Pancreas (tissue), 10 donors: ENCODE data around the gene FGF8. TPM values are rescaled to one million over a fixed set of nuclear protein-coding genes. Genes with fewer than 3 reads are reported as not detected.

ENCODE experiments used
- ATAC-seq, 4 donors: fragments of 200-7000 bp; cut with Tn5 transposase; one replicate each; pipeline versions ENCODE4 v1.8.0 to v1.9.1; 2020; ENCODE audit warnings: mild to moderate bottlenecking in 4 of 4, moderate library complexity in 4 of 4
- DNase-seq, 6 donors: peaks; one replicate each; pipeline ENCODE4 v3.0.0-alpha.2; 2020
- FAIRE-seq: peaks from 2 replicates; lab custom pipeline; 2012; peaks lifted over from hg19 to GRCh38; lab: Jason Lieb, UNC
- H3K27ac ChIP-seq, 4 donors: fragments of 200-600 bp; sonication (generic); 1 replicate in 3 of 4; 2 replicates in 1 of 4; pipeline versions ENCODE4 v1.5.0 to v1.8.0; 2020
- H3K27me3 ChIP-seq, 4 donors: fragments of 200-600 bp; one replicate each; pipeline ENCODE4 v1.8.0; 2021
- H3K36me3 ChIP-seq, 3 donors: fragments of 200-600 bp; sonication (generic) in 1 of 3; one replicate each; pipeline versions ENCODE4 v1.5.0 to v1.8.0; 2020 to 2021
- H3K4me1 ChIP-seq, 3 donors: fragments of 200-600 bp; one replicate each; pipeline ENCODE4 v1.8.0; 2021
- H3K4me3 ChIP-seq, 4 donors: fragments of 200-600 bp; sonication (generic) in 2 of 4; one replicate each; pipeline versions ENCODE4 v1.5.0 to v1.8.0; 2020 to 2021
- H3K9me3 ChIP-seq, 4 donors: fragments of 200-600 bp; one replicate each; pipeline ENCODE4 v1.8.0; 2021
- CTCF ChIP-seq, 4 donors: fragments of 200-600 bp; sonication (generic) in 3 of 4; IDR thresholded peaks; one replicate each; pipeline versions ENCODE4 v1.5.0 to v1.8.0; 2021; ENCODE audit warnings: antibody characterized with exemption in 4 of 4
- WGBS, 2 donors: extraction: QIAGEN DNeasy Blood & Tissue Kit; methylation state at CpG; one replicate each; pipeline ENCODE4 v1.1.7; 2013; 5-methylcytosine and 5-hydroxymethylcytosine counted together
- intact Hi-C, 3 donors: fragments of 100-400 bp; cut with DNase I; formaldehyde crosslinking; loops; one replicate each; pipeline versions ENCODE4 v1.11.1 to v1.14.2; 2022
- polyA plus RNA-seq, 2 donors: library from polyadenylated mRNA; stranded (reverse); fragments of 200-250 nt; gene quantifications; one replicate each; pipeline ENCODE4 v1.2.3, GENCODE V29; 2013
- total RNA-seq, 6 donors: library from RNA; stranded (reverse); fragmentation: NEBNext Ultra II Directional in 4 of 6; extraction: Animal tissue kit (Norgen Biotek cat#: 25700) in 4 of 6; gene quantifications; one replicate each; pipeline versions ENCODE4 v1.2.1 to v1.2.4, GENCODE V29; 2021 to 2023
- donor health status: healthy with polysubstance abuse.
- donor health status: DM: no; HTN: no; CAD: no; lungs with moderate emphysema.
- donor health status: DM: no; HTN: no; CAD: no.
- donor health status: control.
- donor health status: control.
- donor health status: Bipolar disorder and iron deficiency.
- donor health status: DM: yes; HTN: yes; CAD: no.
- donor health status: DM: no; HTN: no; CAD: no.
- donor health status: DM: no; HTN: no; CAD: no.
- donor health status: DM: yes; HTN: yes; CAD: no.

FGF8 gene
- total and polyA plus RNA-seq, 8 donors = not detected

DNA sequence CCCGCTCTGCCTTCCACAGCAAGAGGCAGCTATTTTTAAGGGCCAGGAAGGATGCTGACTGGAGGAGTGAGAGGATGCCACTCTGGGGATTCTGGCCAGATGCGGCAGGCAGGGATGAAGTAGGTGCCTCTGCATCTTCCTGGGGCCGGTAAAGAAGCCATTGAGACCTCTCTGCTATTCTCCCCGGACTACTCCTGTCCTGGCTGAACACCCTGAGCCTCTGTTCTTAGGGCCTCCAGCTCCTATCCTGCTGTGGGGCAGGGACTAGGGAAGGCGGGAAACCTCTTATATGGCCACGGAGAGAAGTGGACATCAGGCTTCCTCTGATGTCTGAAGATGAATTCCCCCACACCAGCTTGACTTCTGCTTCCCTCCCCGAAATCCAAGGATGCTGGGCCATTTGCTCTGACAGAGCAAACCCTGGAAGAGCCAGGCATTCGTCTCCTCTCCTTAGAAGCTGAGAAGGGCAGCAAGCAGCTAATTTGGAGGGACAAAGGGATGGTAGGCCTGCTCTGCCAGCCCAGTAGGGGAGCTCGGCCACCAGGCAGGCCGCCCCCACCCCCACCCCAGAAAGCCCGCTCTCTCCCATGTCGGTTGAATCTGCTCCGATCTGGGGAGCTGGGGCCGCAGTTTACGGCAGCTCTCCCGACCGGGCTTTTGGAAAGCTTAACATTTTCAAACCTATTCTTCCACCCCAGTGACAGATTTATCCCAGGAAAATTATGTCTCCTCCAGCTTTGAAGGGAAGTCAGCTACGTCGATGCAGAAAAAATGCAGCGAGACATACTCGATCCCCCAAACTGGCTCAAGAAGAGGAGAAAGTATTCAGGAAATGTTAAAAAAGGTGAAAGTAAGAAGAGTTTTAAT is 2.8 kb downstream of the FGF8 start:
- no peak overlapping the region for H3K27ac ChIP-seq
- DNase-seq (no peak), ATAC-seq (no peak), FAIRE-seq (no peak)
- peaks cover 0 to 10% (median 5%) of the 10 kb centered on the region in 3 donors for H3K4me1 ChIP-seq
- no peaks in the 10 kb centered on the region for H3K9me3 ChIP-seq
- WGBS, 2 donors = 34 to 35% methylated on average over 21 of the region's 21 CpGs
- no peaks in the 10 kb centered on the region for H3K36me3 ChIP-seq
- H3K4me3 ChIP-seq = no peak overlapping the region
- peaks cover 0 to 22% (median 6%) of the 10 kb centered on the region in 4 donors for H3K27me3 ChIP-seq
- intact Hi-C loops = loop anchor here in 1 of 3 donors (10.0 kb wide), 1 partner anchor 158 kb away; no protein-coding TSS in a partner anchor
- no peak for TF ChIP-seq CTCF (IDR thresholded peaks at IDR 0.05)

DNA sequence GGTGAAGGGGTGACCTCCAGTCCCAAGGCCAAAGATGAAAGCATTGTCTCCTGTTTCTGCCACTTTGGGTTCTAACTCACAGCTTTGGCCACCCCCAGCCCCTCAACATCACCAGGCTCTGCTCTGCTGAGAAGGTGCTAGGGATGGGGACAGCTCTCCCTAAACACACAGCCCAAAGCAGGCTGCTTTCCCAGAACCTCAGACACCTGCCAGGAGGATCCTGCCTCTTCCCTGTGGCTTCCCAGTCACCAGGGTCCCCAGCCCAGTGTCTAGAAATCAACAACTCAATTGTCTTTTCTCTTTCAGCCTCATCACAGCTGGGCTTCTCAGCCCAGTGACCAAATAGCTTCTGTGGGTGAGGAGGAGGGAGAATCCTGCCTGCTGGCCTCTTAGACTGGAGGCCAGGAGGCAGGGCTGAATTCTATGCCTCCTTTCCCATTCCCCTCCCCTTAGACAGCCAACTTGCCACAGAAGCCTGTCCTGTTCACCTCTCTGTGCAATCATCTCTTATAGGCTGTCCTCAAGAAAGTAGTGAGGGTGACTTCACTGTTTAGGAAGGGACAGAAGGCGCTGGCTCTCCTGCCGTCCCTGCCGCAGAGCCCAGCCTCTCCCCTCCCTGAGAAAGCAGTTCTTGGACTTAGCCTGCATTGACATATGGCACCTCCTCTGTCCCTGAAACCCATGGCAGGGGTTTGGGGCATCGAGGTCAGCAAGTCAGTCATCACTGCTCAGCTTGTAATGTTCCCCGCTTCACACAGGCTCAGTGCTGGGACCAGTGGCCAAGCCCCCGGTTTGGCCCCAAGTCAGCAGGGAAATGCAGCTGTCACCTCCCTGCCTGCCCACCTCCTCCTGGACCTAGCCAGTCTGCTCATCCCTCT is 3.7 kb downstream of the FGF8 start:
- peaks cover 0 to 22% (median 6%) of the 10 kb centered on the region in 4 donors for H3K27me3 ChIP-seq
- 76 to 80% methylated on average over 6 of the region's 6 CpGs for WGBS, 2 donors

DNA sequence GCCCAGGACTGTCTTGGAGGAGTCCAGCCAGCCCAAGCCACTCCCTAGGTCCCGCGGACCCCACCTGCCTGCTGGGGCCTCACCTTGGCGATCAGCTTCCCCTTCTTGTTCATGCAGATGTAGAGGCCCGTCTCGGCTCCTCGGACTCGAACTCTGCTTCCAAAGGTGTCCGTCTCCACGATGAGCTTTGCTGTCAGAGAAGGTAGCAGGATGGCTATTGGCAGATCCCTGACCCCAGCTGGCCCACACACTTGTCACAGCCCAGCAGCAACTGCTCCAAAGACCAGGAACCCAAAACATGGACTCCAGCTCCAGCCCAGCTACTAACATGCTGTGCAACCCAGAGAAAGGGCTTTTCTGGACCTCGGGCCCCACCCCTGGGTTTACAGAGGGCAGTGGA is 4.5 kb downstream of the FGF8 start:
- TF ChIP-seq CTCF (IDR thresholded peaks at IDR 0.05) = no peak
- intact Hi-C loops = loop anchor here in 1 of 3 donors (10.0 kb wide), 1 partner anchor 157 kb away; no protein-coding TSS in a partner anchor
- H3K36me3 ChIP-seq = no peaks in the 10 kb centered on the region
- FAIRE-seq (no peak), ATAC-seq (no peak), DNase-seq (no peak)
- H3K4me1 ChIP-seq = peaks cover 0 to 9% (median 5%) of the 10 kb centered on the region in 3 donors
- no peaks in the 10 kb centered on the region for H3K9me3 ChIP-seq
- no peak overlapping the region for H3K27ac ChIP-seq
- H3K27me3 ChIP-seq = peaks cover 0 to 20% (median 5%) of the 10 kb centered on the region in 4 donors
- H3K4me3 ChIP-seq = no peak overlapping the region
- WGBS, 2 donors = 81 to 85% methylated on average over 10 of the region's 10 CpGs

More for the DNA sequence above, 3.7 kb downstream of the FGF8 start:
- no peaks in the 10 kb centered on the region for H3K9me3 ChIP-seq
- intact Hi-C loops = loop anchor here in 1 of 3 donors (10.0 kb wide), 1 partner anchor 157 kb away; no protein-coding TSS in a partner anchor
- ATAC-seq (no peak), DNase-seq (no peak), FAIRE-seq (no peak)
- no peaks in the 10 kb centered on the region for H3K36me3 ChIP-seq
- H3K27ac ChIP-seq = no peak overlapping the region
- H3K4me1 ChIP-seq = peaks cover 0 to 10% (median 5%) of the 10 kb centered on the region in 3 donors
- no peak overlapping the region for H3K4me3 ChIP-seq
- TF ChIP-seq CTCF (IDR thresholded peaks at IDR 0.05) = no peak

DNA sequence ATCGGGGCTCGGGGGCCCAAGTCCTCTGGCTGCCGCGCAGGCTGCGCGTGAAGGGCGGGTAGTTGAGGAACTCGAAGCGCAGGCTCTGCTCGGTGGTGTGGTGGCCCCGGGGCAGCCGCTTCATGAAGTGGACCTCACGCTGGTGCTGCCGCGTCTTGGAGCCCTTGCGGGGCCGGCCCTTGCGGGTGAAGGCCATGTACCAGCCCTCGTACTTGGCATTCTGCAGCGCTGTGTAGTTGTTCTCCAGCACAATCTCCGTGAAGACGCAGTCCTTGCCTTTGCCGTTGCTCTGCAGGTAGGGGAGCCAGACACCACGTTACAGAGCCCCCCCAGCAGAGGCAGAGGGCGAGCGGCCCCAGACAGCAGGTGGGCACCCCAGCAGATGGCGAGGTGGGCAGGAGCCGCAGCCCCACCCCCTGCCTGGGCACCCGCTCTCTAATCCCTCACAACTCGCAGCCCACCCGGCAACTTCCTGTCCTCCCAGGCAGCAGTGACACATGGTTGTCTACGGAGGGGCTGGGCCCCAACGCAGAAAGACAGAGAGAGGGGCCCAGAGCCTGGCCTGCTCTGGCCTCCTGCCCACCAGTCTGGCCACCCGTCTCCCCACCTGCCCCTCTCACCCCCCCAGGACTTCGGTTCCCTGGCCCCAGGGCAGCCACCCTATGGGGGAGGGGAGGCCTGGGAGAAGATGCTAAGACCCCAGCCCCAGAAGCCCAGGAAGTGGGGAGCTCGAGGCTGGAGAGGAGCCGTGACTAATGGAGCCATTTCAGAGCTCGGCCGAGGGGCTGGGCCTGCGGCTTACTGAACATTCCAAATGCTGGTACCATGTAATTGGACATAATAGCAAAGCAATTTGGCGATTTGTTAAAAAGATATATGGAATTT is 5.3 kb downstream of the FGF8 start:
- ATAC-seq (no peak), DNase-seq (no peak), FAIRE-seq (no peak)
- TF ChIP-seq CTCF (IDR thresholded peaks at IDR 0.05) = no peak
- Histone ChIP-seq H3K36me3 (no peaks in the 10 kb centered on the region), H3K27me3 (peaks cover 0 to 19% (median 4%) of the 10 kb centered on the region in 4 donors), H3K9me3 (no peaks in the 10 kb centered on the region), H3K27ac (no peak overlapping the region), H3K4me3 (no peak overlapping the region), H3K4me1 (peaks cover 0 to 6% (median 5%) of the 10 kb centered on the region in 3 donors)
- 77 to 81% methylated on average over 40 to 41 of the region's 41 CpGs for WGBS, 2 donors
- intact Hi-C loops = loop anchor here in 1 of 3 donors (10.0 kb wide), 1 partner anchor 156 kb away; no protein-coding TSS in a partner anchor
